Measurements from ENCODE around the gene PCBP3.

Gene PCBP3

GRCh38 chr21:45882645-45883044, 239.1 kb downstream of the PCBP3 start:
- peaks cover 0 to 12% of the 10 kb centered on the region in 2 donors for H3K9me3 Mint-ChIP-seq
- H3K4me3 Mint-ChIP-seq, result no peak overlapping the region
- ATAC-seq (replicated peaks) (no peak), DNase-seq (no peak)
- H3K4me1 Mint-ChIP-seq (ENCODE audit: low read depth in 2 of 2), result peaks cover 29% of the 10 kb centered on the region in 2 donors
- H3K27ac Mint-ChIP-seq, result no peak overlapping the region
- peaks cover 25 to 48% of the 10 kb centered on the region in 2 donors for H3K27me3 Mint-ChIP-seq
- H3K36me3 Mint-ChIP-seq (ENCODE audit: insufficient read depth), result peaks cover 10% of the 10 kb centered on the region

- peaks cover 10% of the 10 kb centered on the region for H3K36me3 Mint-ChIP-seq (ENCODE audit: insufficient read depth)
- no peak overlapping the region for H3K27ac Mint-ChIP-seq
- H3K27me3 Mint-ChIP-seq, result peaks cover 25 to 44% of the 10 kb centered on the region in 2 donors
- H3K4me1 Mint-ChIP-seq (ENCODE audit: low read depth in 2 of 2), result peaks cover 29% of the 10 kb centered on the region in 2 donors
- ATAC-seq (replicated peaks), result no peak
- peaks cover 0 to 12% of the 10 kb centered on the region in 2 donors for H3K9me3 Mint-ChIP-seq
- H3K4me3 Mint-ChIP-seq, result no peak overlapping the region
- no peak for DNase-seq
Measured at GRCh38 chr21:45883090-45883489, 239.6 kb downstream of the PCBP3 start.

GRCh38 chr21:45885597-45885929, 242.0 kb downstream of the PCBP3 start:
- Mint-ChIP-seq H3K4me1 (ENCODE audit: low read depth in 2 of 2) (peaks cover 32 to 41% of the 10 kb centered on the region in 2 donors), H3K27me3 (peaks cover 14 to 49% of the 10 kb centered on the region in 2 donors), H3K9me3 (peaks cover 0 to 12% of the 10 kb centered on the region in 2 donors), H3K27ac (peak overlapping the region; percentile 53 to 90), H3K36me3 (ENCODE audit: insufficient read depth) (peaks cover 10% of the 10 kb centered on the region), H3K4me3 (peak overlapping the region; percentile 32 to 48)
- DNase-seq (no peak), ATAC-seq (replicated peaks) (no peak)

GRCh38 chr21:45885930-45886601, 242.5 kb downstream of the PCBP3 start:
- peaks cover 0 to 12% of the 10 kb centered on the region in 2 donors for H3K9me3 Mint-ChIP-seq
- peak; percentile 33 to 58 (median 41) for DNase-seq

GRCh38 chr21:45886610-45887026, 243.1 kb downstream of the PCBP3 start:
- DNase-seq, result peak in 1 of 3 experiments; percentile 35
- peaks cover 10% of the 10 kb centered on the region for H3K36me3 Mint-ChIP-seq (ENCODE audit: insufficient read depth)
- H3K27ac Mint-ChIP-seq, result peak overlapping the region in 1 of 2 donors; percentile 90
- H3K9me3 Mint-ChIP-seq, result peaks cover 0 to 12% of the 10 kb centered on the region in 2 donors
- ATAC-seq (replicated peaks), result peak; percentile 69
- peaks cover 32 to 43% of the 10 kb centered on the region in 2 donors for H3K4me1 Mint-ChIP-seq (ENCODE audit: low read depth in 2 of 2)
- H3K27me3 Mint-ChIP-seq, result peaks cover 9 to 48% of the 10 kb centered on the region in 2 donors
- no peak overlapping the region for H3K4me3 Mint-ChIP-seq

More at GRCh38 chr21:45885930-45886601, 242.5 kb downstream of the PCBP3 start:
- Mint-ChIP-seq H3K4me1 (ENCODE audit: low read depth in 2 of 2) (peaks cover 32 to 45% of the 10 kb centered on the region in 2 donors), H3K4me3 (peak overlapping the region; percentile 32 to 48), H3K36me3 (ENCODE audit: insufficient read depth) (peaks cover 10% of the 10 kb centered on the region), H3K27me3 (peaks cover 11 to 49% of the 10 kb centered on the region in 2 donors), H3K27ac (peak overlapping the region; percentile 53 to 90)
- peak; percentile 46 for ATAC-seq (replicated peaks)

GRCh38 chr21:45887120-45887611, 243.6 kb downstream of the PCBP3 start:
- DNase-seq (no peak), ATAC-seq (replicated peaks) (no peak)
- H3K27ac Mint-ChIP-seq, result peak overlapping the region in 1 of 2 donors; percentile 90
- H3K27me3 Mint-ChIP-seq, result peaks cover 3 to 48% of the 10 kb centered on the region in 2 donors
- H3K4me1 Mint-ChIP-seq (ENCODE audit: low read depth in 2 of 2), result peaks cover 37 to 47% of the 10 kb centered on the region in 2 donors
- peak overlapping the region in 1 of 2 donors; percentile 14 for H3K4me3 Mint-ChIP-seq
- peaks cover 0 to 12% of the 10 kb centered on the region in 2 donors for H3K9me3 Mint-ChIP-seq
- peaks cover 10% of the 10 kb centered on the region for H3K36me3 Mint-ChIP-seq (ENCODE audit: insufficient read depth)

GRCh38 chr21:45887788-45888187, 244.3 kb downstream of the PCBP3 start:
- peaks cover 10% of the 10 kb centered on the region for H3K36me3 Mint-ChIP-seq (ENCODE audit: insufficient read depth)
- peaks cover 38 to 50% of the 10 kb centered on the region in 2 donors for H3K4me1 Mint-ChIP-seq (ENCODE audit: low read depth in 2 of 2)
- H3K9me3 Mint-ChIP-seq, result peaks cover 0 to 12% of the 10 kb centered on the region in 2 donors
- H3K27me3 Mint-ChIP-seq, result peaks cover 0 to 48% of the 10 kb centered on the region in 2 donors
- H3K4me3 Mint-ChIP-seq, result no peak overlapping the region
- H3K27ac Mint-ChIP-seq, result no peak overlapping the region
- no peak for DNase-seq
- ATAC-seq (replicated peaks), result no peak

GRCh38 chr21:45888386-45889009, 245.0 kb downstream of the PCBP3 start:
- Mint-ChIP-seq H3K9me3 (peaks cover 0 to 12% of the 10 kb centered on the region in 2 donors), H3K27me3 (peaks cover 0 to 50% of the 10 kb centered on the region in 2 donors), H3K4me1 (ENCODE audit: low read depth in 2 of 2) (peaks cover 38 to 57% of the 10 kb centered on the region in 2 donors), H3K27ac (no peak overlapping the region), H3K4me3 (no peak overlapping the region), H3K36me3 (ENCODE audit: insufficient read depth) (peaks cover 10% of the 10 kb centered on the region)
- no peak for ATAC-seq (replicated peaks)
- no peak for DNase-seq

- H3K9me3 Mint-ChIP-seq, result peaks cover 0 to 12% of the 10 kb centered on the region in 2 donors
- peaks cover 0 to 58% of the 10 kb centered on the region in 2 donors for H3K27me3 Mint-ChIP-seq
- ATAC-seq (replicated peaks), result no peak
- no peak overlapping the region for H3K27ac Mint-ChIP-seq
- H3K4me1 Mint-ChIP-seq (ENCODE audit: low read depth in 2 of 2), result peaks cover 37 to 54% of the 10 kb centered on the region in 2 donors
- H3K4me3 Mint-ChIP-seq, result no peak overlapping the region
- no peak for DNase-seq
- peaks cover 10% of the 10 kb centered on the region for H3K36me3 Mint-ChIP-seq (ENCODE audit: insufficient read depth)
Measured at GRCh38 chr21:45889256-45889655, 245.7 kb downstream of the PCBP3 start.

- H3K4me1 Mint-ChIP-seq (ENCODE audit: low read depth in 2 of 2), result peaks cover 35 to 47% of the 10 kb centered on the region in 2 donors
- peaks cover 9% of the 10 kb centered on the region for H3K36me3 Mint-ChIP-seq (ENCODE audit: insufficient read depth)
Measured at GRCh38 chr21:45889961-45890360, 246.4 kb downstream of the PCBP3 start.

GRCh38 chr21:45891388-45892155, 248.0 kb downstream of the PCBP3 start:
- Mint-ChIP-seq H3K4me3 (peak overlapping the region; percentile 37 to 49), H3K9me3 (no peaks in the 10 kb centered on the region), H3K36me3 (ENCODE audit: insufficient read depth) (no peaks in the 10 kb centered on the region), H3K27me3 (peaks cover 0 to 71% of the 10 kb centered on the region in 2 donors), H3K4me1 (ENCODE audit: low read depth in 2 of 2) (peaks cover 20 to 37% of the 10 kb centered on the region in 2 donors), H3K27ac (peak overlapping the region in 1 of 2 donors; percentile 25)
- no peak for ATAC-seq (replicated peaks)
- no peak for DNase-seq

More at GRCh38 chr21:45889961-45890360, 246.4 kb downstream of the PCBP3 start:
- H3K9me3 Mint-ChIP-seq, result peaks cover 0 to 11% of the 10 kb centered on the region in 2 donors
- peaks cover 0 to 61% of the 10 kb centered on the region in 2 donors for H3K27me3 Mint-ChIP-seq
- no peak overlapping the region for H3K27ac Mint-ChIP-seq
- ATAC-seq (replicated peaks), result no peak
- H3K4me3 Mint-ChIP-seq, result no peak overlapping the region
- DNase-seq, result no peak

- Mint-ChIP-seq H3K4me1 (ENCODE audit: low read depth in 2 of 2) (peaks cover 13 to 37% of the 10 kb centered on the region in 2 donors), H3K27me3 (peaks cover 0 to 74% of the 10 kb centered on the region in 2 donors), H3K9me3 (no peaks in the 10 kb centered on the region), H3K36me3 (ENCODE audit: insufficient read depth) (peaks cover 4% of the 10 kb centered on the region), H3K27ac (peak overlapping the region in 1 of 2 donors; percentile 25), H3K4me3 (peak overlapping the region; percentile 37 to 49)
- ATAC-seq (replicated peaks) (peak; percentile 36), DNase-seq (no peak)
Measured at GRCh38 chr21:45892156-45892915, 248.8 kb downstream of the PCBP3 start.

Measured in effector memory CD8-positive, alpha-beta T cell (primary cell).